ENCODE measurements around the gene RAB40AL.

The RAB40AL gene

GRCh38 chrX:102985192-102985591 lies 48.1 kb downstream of the RAB40AL start:
- DNase-seq = no peak
